GM12875 (cell line): ENCODE results near the gene PVALEF.

Experiments used
- H3K4me3 ChIP-seq: one replicate; pipeline ENCODE4 v1.5.1; 2011; ENCODE audit warnings: low read depth, low read length, control low read depth
- CTCF ChIP-seq: IDR thresholded peaks from 2 replicates; pipeline ENCODE4 v1.5.1; 2011; ENCODE audit warnings: low read depth, mild to moderate bottlenecking, control low read depth, inconsistent platforms, low read length, moderate library complexity, borderline replicate concordance; ENCODE audit not compliant: insufficient read depth

The PVALEF gene

GRCh38 chr17:81154961-81155360, 10.3 kb upstream of the PVALEF start:
- no peak for TF ChIP-seq CTCF

DNA sequence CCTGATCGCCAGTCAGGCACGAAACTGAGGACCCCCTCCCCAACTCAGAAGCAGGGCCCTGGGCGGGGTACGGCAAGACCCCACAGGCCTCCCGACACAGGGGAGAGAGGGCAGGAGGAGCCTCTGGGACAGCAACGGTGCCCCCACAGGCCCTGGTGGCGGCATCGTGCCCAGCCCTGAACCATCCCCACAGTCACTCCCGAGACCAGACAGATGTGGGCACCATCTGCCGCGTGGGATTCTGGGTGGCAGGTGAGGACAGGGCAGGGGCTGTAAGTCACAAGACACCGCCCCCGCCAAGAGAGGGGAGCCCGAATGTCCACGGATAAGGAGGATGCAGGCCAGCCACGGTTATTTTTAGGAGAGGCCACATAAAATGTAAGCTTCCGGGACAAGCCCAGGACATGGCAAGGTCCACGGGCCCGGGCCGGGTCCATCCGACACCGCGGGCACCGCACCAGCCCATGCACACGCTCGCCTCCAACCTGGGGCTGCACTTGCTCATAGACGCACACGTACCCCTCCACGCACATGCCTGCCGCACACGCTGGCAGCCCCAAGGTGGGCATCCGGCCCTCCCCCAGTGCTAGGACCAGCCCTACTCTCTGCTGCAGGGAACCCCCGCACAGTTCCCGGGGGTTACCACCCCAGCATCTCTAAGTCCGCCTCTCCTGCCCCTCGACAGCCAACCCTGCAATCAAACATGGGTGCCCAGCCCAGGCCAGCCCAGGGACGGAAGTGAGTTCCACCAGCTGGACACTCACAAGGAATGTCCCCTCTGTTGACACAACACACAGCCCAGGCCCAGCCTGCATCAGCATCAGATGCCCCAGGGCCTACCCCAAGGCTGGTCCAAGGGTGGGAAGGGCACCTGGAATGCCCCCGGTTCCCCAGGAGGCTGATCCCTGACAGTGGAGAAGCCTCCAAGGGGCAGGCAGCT, 8.2 kb upstream of the PVALEF start:
- TF ChIP-seq CTCF: no peak
- no peak overlapping the region for H3K4me3 ChIP-seq

More at GRCh38 chr17:81154961-81155360, 10.3 kb upstream of the PVALEF start:
- H3K4me3 ChIP-seq: no peak overlapping the region

DNA sequence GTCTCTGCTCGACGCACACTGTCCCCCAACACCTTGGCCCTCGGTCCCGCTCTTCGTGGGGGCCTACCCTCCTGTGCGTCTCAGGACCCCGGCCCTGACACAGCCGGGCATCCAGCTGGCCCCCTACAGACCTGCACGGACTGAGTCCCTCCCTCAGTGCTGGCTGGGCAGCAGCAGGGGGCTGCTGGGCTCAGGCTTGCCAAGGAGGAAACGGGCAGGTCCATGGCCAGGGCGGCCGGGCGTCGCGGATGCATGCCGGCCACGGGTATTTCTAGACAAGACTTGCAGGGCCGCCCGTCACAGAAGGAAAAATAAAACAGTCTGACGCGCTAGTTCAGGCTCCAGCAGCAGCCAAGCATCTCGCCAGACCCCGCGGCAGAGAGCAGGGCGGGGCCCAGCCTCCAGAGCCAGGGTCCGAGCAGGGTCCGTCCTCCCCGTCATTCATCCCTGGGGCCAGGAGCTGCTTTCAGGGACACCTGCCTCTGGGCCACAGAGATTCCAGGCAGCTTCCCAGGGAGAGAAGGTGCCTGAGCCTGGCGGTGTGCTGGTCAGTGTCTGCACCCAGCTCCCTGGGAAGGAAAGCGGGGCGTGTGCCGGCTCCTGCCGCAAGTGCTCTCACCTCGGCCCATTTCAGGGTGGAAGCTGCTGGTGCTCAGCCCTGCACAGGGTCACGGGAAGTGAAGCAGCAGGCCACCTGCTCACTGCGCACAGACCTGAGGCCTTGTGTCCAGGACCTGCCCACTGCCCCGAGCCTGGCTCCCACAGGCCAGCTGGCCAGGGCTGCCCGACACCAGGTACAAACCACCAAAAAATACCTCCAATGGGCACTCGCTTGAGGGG, 7.2 kb upstream of the PVALEF start:
- no peak overlapping the region for H3K4me3 ChIP-seq
- TF ChIP-seq CTCF: no peak

DNA sequence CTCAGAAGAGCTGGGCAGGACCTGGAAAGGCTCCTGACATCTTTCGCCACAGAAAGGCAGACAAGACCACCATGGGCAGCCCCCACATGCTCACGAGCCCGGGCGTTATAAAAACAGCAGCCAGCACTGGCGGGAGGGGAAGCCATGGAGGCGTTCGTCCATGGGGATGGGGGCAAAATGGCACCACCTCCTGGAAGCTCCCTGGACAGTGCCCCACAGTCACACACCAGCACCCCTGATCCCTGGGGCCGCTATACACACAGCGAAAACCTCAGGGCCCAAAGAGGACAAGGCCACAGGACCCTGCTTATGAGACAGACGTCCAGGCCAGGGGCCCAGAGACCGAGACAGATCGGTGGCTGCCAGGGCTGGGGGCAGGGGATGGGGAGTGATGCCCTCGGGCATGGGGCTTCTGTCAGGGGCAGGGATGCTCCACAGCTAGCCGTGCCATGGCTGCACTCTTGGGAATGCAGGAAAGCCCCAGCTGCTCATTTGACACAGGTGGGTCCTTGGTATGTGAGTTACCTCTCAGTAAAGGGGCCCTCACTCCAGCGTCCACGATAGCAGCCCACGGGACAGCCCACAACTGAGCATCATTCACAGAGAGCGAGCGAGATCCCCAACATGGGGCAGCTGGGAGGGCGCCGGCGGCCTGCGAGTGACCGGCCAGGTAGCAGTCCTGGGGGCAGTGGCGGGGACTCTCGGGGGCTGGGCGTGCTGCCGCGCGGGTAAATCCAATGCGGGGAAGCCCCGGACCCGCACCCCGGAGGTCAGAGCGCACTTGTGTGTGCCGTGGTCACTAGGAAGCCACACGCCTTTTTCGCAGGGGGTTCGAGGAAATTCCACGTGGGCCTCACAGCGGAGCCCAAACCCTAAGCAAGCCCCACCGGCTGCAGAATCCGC, 6.4 kb upstream of the PVALEF start:
- TF ChIP-seq CTCF: no peak
- H3K4me3 ChIP-seq: no peak overlapping the region

DNA sequence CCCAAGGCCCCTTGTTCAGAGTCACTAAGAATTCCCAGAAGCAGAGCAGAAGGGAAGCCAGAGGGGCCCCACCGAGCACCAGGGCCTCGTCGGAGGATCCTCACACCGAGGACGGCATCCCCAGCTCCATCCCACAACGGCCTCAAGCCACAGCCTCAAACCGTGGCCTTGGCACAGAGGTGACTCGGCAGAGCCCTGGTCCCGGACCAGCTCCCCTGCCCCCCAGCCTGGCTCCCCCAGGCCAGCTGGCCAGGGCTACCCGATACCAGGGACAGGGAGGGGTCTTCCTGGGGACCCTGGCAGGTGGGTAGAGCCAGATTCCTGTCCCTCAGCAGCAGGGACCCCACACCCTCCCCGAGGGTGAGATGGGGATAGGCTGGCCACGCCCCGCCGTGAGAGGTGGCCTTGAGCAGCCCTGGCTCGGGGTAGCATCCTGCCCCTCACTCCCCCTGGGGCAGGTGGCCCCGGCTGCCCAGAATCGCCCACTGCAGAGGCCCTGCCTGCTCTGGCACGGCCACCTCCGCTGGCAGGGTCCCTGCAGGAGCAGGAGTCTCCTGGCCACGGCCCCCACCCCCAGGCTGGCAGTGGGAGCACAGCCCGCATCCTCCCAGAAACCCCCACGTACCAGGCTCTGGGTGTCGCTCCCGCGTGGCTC, 5.6 kb upstream of the PVALEF start:
- no peak for TF ChIP-seq CTCF
- no peak overlapping the region for H3K4me3 ChIP-seq

DNA sequence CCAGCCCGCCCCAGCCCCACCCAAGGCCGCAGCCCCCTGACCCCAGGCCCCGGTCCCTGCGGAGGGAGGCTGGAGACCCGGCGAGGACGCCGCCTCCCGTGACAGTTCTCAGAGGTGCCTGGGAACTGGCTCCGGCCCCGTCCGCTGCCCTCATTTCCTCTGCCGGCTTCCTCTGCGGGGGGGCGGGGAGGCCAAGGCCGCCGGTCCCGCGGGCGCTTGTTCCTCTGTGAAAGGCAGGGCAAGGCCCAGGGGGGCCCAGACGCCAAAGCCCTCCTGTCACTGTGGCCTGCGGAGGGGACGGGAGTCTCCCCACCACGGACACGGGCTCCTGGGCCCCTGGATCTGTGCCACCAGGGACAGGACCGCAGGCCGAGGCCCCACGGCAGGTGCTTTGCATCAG, 5.0 kb upstream of the PVALEF start:
- TF ChIP-seq CTCF: no peak
- H3K4me3 ChIP-seq: no peak overlapping the region
